WTC11 (cell line): ENCODE measurements around the gene NUSAP1. TPM values are rescaled to one million over a fixed set of nuclear protein-coding genes. Genes with fewer than 3 reads are reported as not detected.
A peak's percentile ranks its signal among the peaks of the same experiment; 100 is the strongest.

Experiments
- ATAC-seq: fragments of 200-7000 bp; cut with Tn5 transposase; 2 replicates; pipeline ENCODE4 v1.10.0; 2021; ENCODE audit warnings: mild to moderate bottlenecking, moderate library complexity
- CTCF ChIA-PET: fragments of 300-600 bp; sonication (Branson Sonifier 250); formaldehyde crosslinking; loops from one replicate; lab custom pipeline; 2021; ENCODE audit warnings: antibody characterized with exemption; lab: Charles Lee
- POLR2A ChIA-PET: fragments of 350-600 bp; sonication (Branson Sonifier 250); formaldehyde crosslinking; loops from one replicate; lab custom pipeline; 2021; ENCODE audit warnings: antibody characterized with exemption; lab: Charles Lee
- DNase-seq: peaks from one replicate; pipeline ENCODE4 v3.0.0; 2021; ENCODE audit warnings: low spot score
- H3K27ac Mint-ChIP-seq: 2 replicates; pipeline ENCODE4 v1.8.0; 2021; ENCODE audit warnings: mixed read lengths
- H3K27me3 Mint-ChIP-seq: 2 replicates; pipeline ENCODE4 v1.8.0; 2021; ENCODE audit warnings: low read depth, mild to moderate bottlenecking, moderate library complexity, mixed read lengths
- H3K36me3 Mint-ChIP-seq: 2 replicates; pipeline ENCODE4 v1.8.0; 2021; ENCODE audit warnings: mixed read lengths
- H3K4me1 Mint-ChIP-seq: 2 replicates; pipeline ENCODE4 v1.8.0; 2022; ENCODE audit warnings: mixed read lengths
- H3K4me3 Mint-ChIP-seq: 2 replicates; pipeline ENCODE4 v1.8.0; 2021; ENCODE audit warnings: mild to moderate bottlenecking, moderate library complexity, mixed read lengths
- H3K9me3 Mint-ChIP-seq: 2 replicates; pipeline ENCODE4 v1.8.0; 2021; ENCODE audit warnings: mixed read lengths
- ATF1 ChIP-seq: sonication (generic); formaldehyde crosslinking; IDR thresholded peaks from 2 replicates; pipeline ENCODE4 v1.8.1; 2023; ENCODE audit warnings: mild to moderate bottlenecking, moderate library complexity, missing genetic modification reagents
- CREB1 ChIP-seq: sonication (generic); formaldehyde crosslinking; IDR thresholded peaks from 2 replicates; pipeline ENCODE4 v1.8.0; 2023; ENCODE audit warnings: mild to moderate bottlenecking, missing genetic modification reagents
- E2F1 ChIP-seq: sonication (generic); formaldehyde crosslinking; IDR thresholded peaks from 2 replicates; pipeline ENCODE4 v1.8.0; 2022; ENCODE audit warnings: mild to moderate bottlenecking, missing genetic modification reagents
- E2F5 ChIP-seq: sonication (generic); formaldehyde crosslinking; IDR thresholded peaks from 2 replicates; pipeline ENCODE4 v1.8.1; 2022; ENCODE audit warnings: mild to moderate bottlenecking, moderate library complexity, missing genetic modification reagents
- ERG ChIP-seq: fragments of 250-450 bp; sonication (Bioruptor Pico); IDR thresholded peaks from 2 replicates; pipeline ENCODE4 v1.8.0; 2021; ENCODE audit warnings: mild to moderate bottlenecking
- ESRRA ChIP-seq: sonication (generic); formaldehyde crosslinking; IDR thresholded peaks from 2 replicates; pipeline ENCODE4 v1.8.1; 2022; ENCODE audit warnings: mild to moderate bottlenecking, missing genetic modification reagents, borderline replicate concordance
- FOXJ3 ChIP-seq: sonication (generic); formaldehyde crosslinking; IDR thresholded peaks from 2 replicates; pipeline ENCODE4 v1.9.0; 2021; ENCODE audit warnings: missing genetic modification reagents, mild to moderate bottlenecking, borderline replicate concordance
- GABPB1 ChIP-seq: sonication (generic); formaldehyde crosslinking; IDR thresholded peaks from 2 replicates; pipeline ENCODE4 v1.8.1; 2023; ENCODE audit warnings: mild to moderate bottlenecking, missing genetic modification reagents
- GRHL2 ChIP-seq: fragments of 250-450 bp; sonication (Bioruptor Pico); IDR thresholded peaks from 2 replicates; pipeline ENCODE4 v1.8.0; 2022; ENCODE audit warnings: mild to moderate bottlenecking, moderate library complexity; ENCODE audit not compliant: insufficient replicate concordance, severe bottlenecking
- IRF2 ChIP-seq: sonication (generic); formaldehyde crosslinking; IDR thresholded peaks from 2 replicates; pipeline ENCODE4 v1.8.0; 2022; ENCODE audit warnings: low read depth, missing genetic modification reagents, borderline replicate concordance
- JAZF1 ChIP-seq: fragments of 250-450 bp; sonication (Bioruptor Pico); IDR thresholded peaks from 2 replicates; pipeline ENCODE4 v1.9.0; 2021; ENCODE audit warnings: moderate library complexity, mild to moderate bottlenecking, inconsistent platforms
- NFATC4 ChIP-seq: fragments of 250-450 bp; sonication (Bioruptor Pico); IDR thresholded peaks from 2 replicates; pipeline ENCODE4 v1.9.0; 2021; ENCODE audit warnings: mild to moderate bottlenecking
- NFE2L1 ChIP-seq: sonication (generic); formaldehyde crosslinking; IDR thresholded peaks from 2 replicates; pipeline ENCODE4 v1.8.1; 2023; ENCODE audit warnings: missing genetic modification reagents
- NR3C1 ChIP-seq: sonication (generic); formaldehyde crosslinking; conservative IDR thresholded peaks from 2 replicates; pipeline ENCODE4 v1.8.1; 2023; ENCODE audit warnings: low read depth, mild to moderate bottlenecking, missing genetic modification reagents
- PREB ChIP-seq: sonication (generic); formaldehyde crosslinking; IDR thresholded peaks from 2 replicates; pipeline ENCODE4 v1.8.1; 2022; ENCODE audit warnings: mild to moderate bottlenecking, missing genetic modification reagents, moderate library complexity, borderline replicate concordance
- RELA ChIP-seq: sonication (generic); formaldehyde crosslinking; IDR thresholded peaks from 2 replicates; pipeline ENCODE4 v1.8.1; 2022; ENCODE audit warnings: missing genetic modification reagents, mild to moderate bottlenecking, borderline replicate concordance
- SP1 ChIP-seq: sonication (generic); formaldehyde crosslinking; conservative IDR thresholded peaks from 2 replicates; pipeline ENCODE4 v1.8.1; 2022; ENCODE audit warnings: missing genetic modification reagents
- TEAD1 ChIP-seq: sonication (generic); formaldehyde crosslinking; IDR thresholded peaks from 2 replicates; pipeline ENCODE4 v1.8.0; 2022; ENCODE audit warnings: mild to moderate bottlenecking, missing genetic modification reagents
- ZBTB43 ChIP-seq: sonication (generic); formaldehyde crosslinking; IDR thresholded peaks from 2 replicates; pipeline ENCODE4 v1.8.1; 2023; ENCODE audit warnings: mild to moderate bottlenecking, missing genetic modification reagents
- ZNF121 ChIP-seq: sonication (generic); formaldehyde crosslinking; IDR thresholded peaks from 2 replicates; pipeline ENCODE4 v1.8.0; 2023; ENCODE audit warnings: missing genetic modification reagents
- ZNF512 ChIP-seq: sonication (generic); formaldehyde crosslinking; IDR thresholded peaks from 2 replicates; pipeline ENCODE4 v1.8.1; 2022; ENCODE audit warnings: missing genetic modification reagents, borderline replicate concordance
- total RNA-seq: library from RNA; stranded (reverse); gene quantifications from 3 replicates; pipeline ENCODE4 v1.2.3, GENCODE V29; 2021

Gene NUSAP1
- total RNA-seq, 1 experiment from 2014 or later, result 135 TPM

GRCh38 chr15:41337047-41337446 is 4.4 kb downstream of the NUSAP1 start:
- TF ChIP-seq ZNF121 (CRISPR knock-in tag), result peak; percentile 81
- TF ChIP-seq IRF2, result no peak
- no peak for TF ChIP-seq TEAD1 (CRISPR knock-in tag)
- TF ChIP-seq ZNF512 (CRISPR knock-in tag), result no peak
- TF ChIP-seq E2F5, result no peak
- POLR2A ChIA-PET, result interaction anchor here (0.5 to 0.7 kb wide), 3 partner anchors 59 to 515 kb away, joined by 4 to 11 read pairs (median 5); no protein-coding TSS in a partner anchor
- Mint-ChIP-seq H3K27me3 (no peaks in the 10 kb centered on the region), H3K4me1 (peaks cover 13% of the 10 kb centered on the region), H3K27ac (no peak overlapping the region; the same call in 1 of the 2 replicates), H3K4me3 (no peak overlapping the region), H3K36me3 (peaks cover 40% of the 10 kb centered on the region), H3K9me3 (no peaks in the 10 kb centered on the region)
- ATAC-seq (no peak), DNase-seq (no peak)
- CTCF ChIA-PET, result no interaction called here

GRCh38 chr15:41337631-41338522 is 5.2 kb downstream of the NUSAP1 start:
- ATAC-seq, result no peak
- Mint-ChIP-seq H3K27ac (peak overlapping the region; percentile 26; the same call in 1 of the 2 replicates), H3K9me3 (no peaks in the 10 kb centered on the region), H3K27me3 (no peaks in the 10 kb centered on the region), H3K4me3 (no peak overlapping the region)
- ChIA-PET POLR2A (interaction anchor here (0.5 kb wide), 1 partner anchor 63 kb away, joined by 5 read pairs; no protein-coding TSS in a partner anchor), CTCF (no interaction called here)
- no peak for DNase-seq
- TF ChIP-seq ZBTB43 (CRISPR knock-in tag), result no peak
- no peak for TF ChIP-seq FOXJ3
- no peak for TF ChIP-seq GABPB1 (CRISPR knock-in tag)
- no peak for TF ChIP-seq ZNF121 (CRISPR knock-in tag)
- TF ChIP-seq ESRRA (CRISPR knock-in tag), result no peak
- no peak for TF ChIP-seq RELA (CRISPR knock-in tag)
- TF ChIP-seq ERG (CRISPR knock-in tag), result no peak
- no peak for TF ChIP-seq NR3C1 (CRISPR knock-in tag)
- no peak for TF ChIP-seq JAZF1 (CRISPR knock-in tag)
- TF ChIP-seq, all 79 proteins: peak for 0
- H3K36me3 Mint-ChIP-seq, result peaks cover 49% of the 10 kb centered on the region
- peaks cover 13% of the 10 kb centered on the region for H3K4me1 Mint-ChIP-seq

GRCh38 chr15:41340189-41340695 is 7.6 kb downstream of the NUSAP1 start:
- Mint-ChIP-seq H3K4me1 (peaks cover 3% of the 10 kb centered on the region; the same call in 1 of the 2 replicates), H3K9me3 (no peaks in the 10 kb centered on the region), H3K4me3 (no peak overlapping the region), H3K27me3 (no peaks in the 10 kb centered on the region), H3K36me3 (peaks cover 64% of the 10 kb centered on the region), H3K27ac (no peak overlapping the region)
- POLR2A ChIA-PET, result no interaction called here
- no peak for TF ChIP-seq E2F1 (CRISPR knock-in tag)
- no peak for TF ChIP-seq PREB (CRISPR knock-in tag)
- no peak for TF ChIP-seq SP1 (CRISPR knock-in tag)
- TF ChIP-seq NFE2L1 (CRISPR knock-in tag), result no peak
- TF ChIP-seq ATF1, result no peak
- no peak for TF ChIP-seq CREB1 (CRISPR knock-in tag)
- no peak for TF ChIP-seq NFATC4
- no peak for TF ChIP-seq GRHL2 (CRISPR knock-in tag)
- CTCF ChIA-PET, result no interaction called here
- ATAC-seq, result no peak
- no peak for DNase-seq
